Heart left ventricle (tissue), 16 donors: ENCODE measurements around the gene NR3C1. TPM values are rescaled to one million over a fixed set of nuclear protein-coding genes. Genes with fewer than 3 reads are reported as not detected.

Source experiments
- ATAC-seq, 4 donors: fragments of 200-7000 bp; cut with Tn5 transposase; one replicate each; pipeline ENCODE4 v1.9.1; 2020 to 2022; ENCODE audit warnings: moderate library complexity in 4 of 4, mild to moderate bottlenecking in 3 of 4, moderate number of reproducible peaks in 1 of 4
- DNase-seq, 5 donors: peaks; one replicate each; pipeline ENCODE4 v3.0.0-alpha.2; 2020
- H3K27ac ChIP-seq, 12 donors: fragments of 200-600 bp; sonication (generic) in 4 of 12; one replicate each; pipeline versions ENCODE4 v1.5.0 to v1.8.0; 2016 to 2022; ENCODE audit warnings: mild to moderate bottlenecking in 2 of 12
- H3K27me3 ChIP-seq, 9 donors: fragments of 200-600 bp; sonication (generic) in 2 of 9; one replicate each; pipeline versions ENCODE4 v1.5.1 to v1.8.0; 2016 to 2022; ENCODE audit warnings: mild to moderate bottlenecking in 3 of 9
- H3K36me3 ChIP-seq, 9 donors: fragments of 200-600 bp; sonication (generic) in 2 of 9; one replicate each; pipeline versions ENCODE4 v1.5.0 to v1.8.0; 2018 to 2022; ENCODE audit warnings: mild to moderate bottlenecking in 2 of 9
- H3K4me1 ChIP-seq, 12 donors: fragments of 200-600 bp; sonication (generic) in 4 of 12; one replicate each; pipeline versions ENCODE4 v1.5.0 to v1.8.0; 2016 to 2022; ENCODE audit warnings: mild to moderate bottlenecking in 3 of 12
- H3K4me3 ChIP-seq, 12 donors: fragments of 200-600 bp; sonication (generic) in 4 of 12; one replicate each; pipeline versions ENCODE4 v1.5.0 to v1.8.0; 2017 to 2022; ENCODE audit warnings: mild to moderate bottlenecking in 9 of 12, moderate library complexity in 4 of 12
- H3K9me3 ChIP-seq, 12 donors: fragments of 200-600 bp; sonication (generic) in 4 of 12; one replicate each; pipeline versions ENCODE4 v1.5.0 to v1.8.0; 2016 to 2022; ENCODE audit warnings: mild to moderate bottlenecking in 1 of 12
- POLR2A ChIP-seq, 2 donors: fragments of 450-650 bp; IDR thresholded peaks; one replicate each; pipeline ENCODE4 v1.6.1; 2017; ENCODE audit warnings: antibody characterized with exemption in 2 of 2, mild to moderate bottlenecking in 2 of 2, moderate library complexity in 2 of 2
- WGBS, 4 donors: extraction: QIAGEN DNeasy Blood & Tissue Kit in 2 of 4; methylation state at CpG; one replicate each; pipeline versions ENCODE4 v1.1.5 to v1.1.7; 2013 to 2018; 5-methylcytosine and 5-hydroxymethylcytosine counted together
- intact Hi-C, 10 donors: fragments of 100-400 bp; cut with DNase I; formaldehyde crosslinking; loops; one replicate each; pipeline versions ENCODE4 v1.11.1 to v1.14.2; 2022
- polyA plus RNA-seq, 2 donors: library from polyadenylated mRNA; stranded (reverse); fragments of 200-250 nt; gene quantifications; one replicate each; pipeline ENCODE4 v1.2.3, GENCODE V29; 2013
- total RNA-seq, 9 donors: library from RNA; depleted of rRNA in 2 of 9; stranded (reverse); fragments of >200 nt in 2 of 9; fragmentation: NEBNext Ultra II Directional in 3 of 9; extraction: Animal tissue kit (Norgen Biotek cat#: 25700) in 3 of 9; gene quantifications; one replicate each; pipeline versions ENCODE4 v1.1.0 to v1.2.4, GENCODE V29; 2016 to 2023
- TF ChIP-seq, protein P1 (sequence below), 12 donors: fragments of 200-600 bp; sonication (generic) in 4 of 12; IDR thresholded peaks; one replicate each; pipeline versions ENCODE4 v1.5.0 to v1.8.0; 2018 to 2022; ENCODE audit warnings: antibody characterized with exemption in 12 of 12, mild to moderate bottlenecking in 5 of 12
- donor health status: ischemic (EF 13 %, LVEDD 7.1; RV severe dilation, severe dysfunction).
- donor health status: healthy with polysubstance abuse.
- donor health status: DM: no; HTN: yes; CAD: no.
- donor health status: DM: no; HTN: no; CAD: no.
- donor health status: ischemic (EF 25% LVEDD 6.9; RV normal size, moderate dysfunction).
- donor health status: ischemic (EF 25% LVEDD 5.7; RV mildly dilated, moderate dysfunction).
- donor health status: healthy.
- donor health status: DM: yes; HTN: yes; CAD: no.
- donor health status: ischemic (EF 35%, LVEDD 5.7; RV mildly dilated, moderate dysfunction).
- donor health status: nonischemic (EF 11% LVEDD 7.7; RV severe dilation, severe dysfunction).
- donor health status: DM: yes; HTN: yes; CAD: no.
- donor health status: PGD.
- donor health status: ischemic (EF 29% LVEDD 5.4; RV normal size, mild dysfunction).
- donor health status: nonischemic (EF 23%, LVEDD 6.1; RV moderate dilation, normal function).

The NR3C1 gene
- total and polyA plus RNA-seq, 11 donors: 10.4 to 73.7 (median 45.3) TPM

DNA sequence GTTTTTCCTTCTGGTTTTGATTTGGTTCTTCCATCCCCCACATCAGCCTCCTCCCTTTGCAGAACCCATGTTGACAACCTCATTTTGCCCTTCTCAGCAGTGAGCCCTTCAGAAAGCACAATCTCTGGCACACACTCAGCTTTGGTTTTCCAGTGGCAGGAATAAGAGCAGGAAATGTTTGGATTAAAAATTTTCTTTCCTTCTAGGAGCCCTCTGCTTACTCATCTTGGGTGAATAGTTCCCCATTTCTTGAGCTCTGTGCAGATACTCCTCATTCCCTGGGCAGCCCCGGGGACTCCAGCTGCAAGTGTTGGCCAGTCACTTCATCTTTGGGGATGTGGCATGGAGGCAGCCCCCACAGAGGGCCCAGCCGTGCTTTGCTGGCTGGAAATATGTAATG lies 170.5 kb downstream of the NR3C1 start:
- TF ChIP-seq POLR2A (IDR thresholded peaks at IDR 0.05): no peak
- TF ChIP-seq, protein P1, sequence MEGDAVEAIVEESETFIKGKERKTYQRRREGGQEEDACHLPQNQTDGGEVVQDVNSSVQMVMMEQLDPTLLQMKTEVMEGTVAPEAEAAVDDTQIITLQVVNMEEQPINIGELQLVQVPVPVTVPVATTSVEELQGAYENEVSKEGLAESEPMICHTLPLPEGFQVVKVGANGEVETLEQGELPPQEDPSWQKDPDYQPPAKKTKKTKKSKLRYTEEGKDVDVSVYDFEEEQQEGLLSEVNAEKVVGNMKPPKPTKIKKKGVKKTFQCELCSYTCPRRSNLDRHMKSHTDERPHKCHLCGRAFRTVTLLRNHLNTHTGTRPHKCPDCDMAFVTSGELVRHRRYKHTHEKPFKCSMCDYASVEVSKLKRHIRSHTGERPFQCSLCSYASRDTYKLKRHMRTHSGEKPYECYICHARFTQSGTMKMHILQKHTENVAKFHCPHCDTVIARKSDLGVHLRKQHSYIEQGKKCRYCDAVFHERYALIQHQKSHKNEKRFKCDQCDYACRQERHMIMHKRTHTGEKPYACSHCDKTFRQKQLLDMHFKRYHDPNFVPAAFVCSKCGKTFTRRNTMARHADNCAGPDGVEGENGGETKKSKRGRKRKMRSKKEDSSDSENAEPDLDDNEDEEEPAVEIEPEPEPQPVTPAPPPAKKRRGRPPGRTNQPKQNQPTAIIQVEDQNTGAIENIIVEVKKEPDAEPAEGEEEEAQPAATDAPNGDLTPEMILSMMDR (IDR thresholded peaks at IDR 0.05): no peak
- Histone ChIP-seq H3K36me3 (no peaks in the 10 kb centered on the region), H3K9me3 (no peaks in the 10 kb centered on the region), H3K27me3 (no peaks in the 10 kb centered on the region), H3K27ac (no peak overlapping the region), H3K4me1 (peaks cover 0 to 20% (median 11%) of the 10 kb centered on the region in 12 donors), H3K4me3 (no peak overlapping the region)
- no peak for DNase-seq
- 69 to 89% (median 75%) methylated on average over 2 of the region's 2 CpGs for WGBS, 4 donors
- no peak for ATAC-seq
- intact Hi-C loops: no loop called here

DNA sequence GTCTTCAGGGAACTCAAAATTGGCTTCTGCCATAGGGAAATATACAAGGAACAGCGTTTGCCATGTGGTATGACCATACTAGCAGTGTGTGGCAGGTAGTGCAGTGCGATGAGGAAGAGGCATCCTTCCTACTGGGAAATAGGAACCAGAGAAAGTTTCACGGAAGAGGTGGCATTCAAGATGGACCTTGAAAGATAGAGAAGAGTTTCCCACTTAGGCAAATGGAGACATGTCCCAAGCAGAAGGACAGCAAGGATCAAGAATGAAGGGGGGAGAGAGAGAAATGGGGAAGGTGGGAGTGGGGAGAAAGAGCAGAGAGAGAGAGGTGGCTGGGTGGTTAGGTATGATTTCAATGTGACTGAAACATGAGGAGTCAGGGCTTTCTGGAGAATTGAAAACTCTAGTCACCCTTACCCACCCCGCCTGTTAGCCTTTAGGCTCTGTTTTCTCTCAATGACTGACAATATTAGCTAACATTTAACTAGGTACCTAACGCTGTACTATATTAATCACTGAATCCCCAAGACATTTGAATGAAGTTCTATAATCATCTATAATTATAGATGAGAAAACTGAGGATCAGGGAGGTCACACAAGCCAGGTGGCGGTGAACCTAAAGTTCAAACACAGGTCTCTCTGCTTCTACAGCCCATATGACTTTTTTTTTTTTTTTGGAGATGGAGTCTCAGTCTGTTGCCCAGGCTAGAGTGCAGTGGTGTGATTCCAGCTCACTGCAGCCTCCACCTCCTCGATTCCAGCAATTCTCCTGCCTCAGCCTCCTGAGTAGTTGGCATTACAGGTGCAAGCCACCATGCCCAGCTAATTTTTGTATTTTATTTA lies 171.3 kb downstream of the NR3C1 start:
- intact Hi-C loops: no loop called here
- Histone ChIP-seq H3K27me3 (no peaks in the 10 kb centered on the region), H3K4me1 (peaks cover 0 to 22% (median 11%) of the 10 kb centered on the region in 12 donors), H3K36me3 (no peaks in the 10 kb centered on the region), H3K4me3 (no peak overlapping the region), H3K27ac (no peak overlapping the region), H3K9me3 (no peaks in the 10 kb centered on the region)
- WGBS, 4 donors: 95 to 97% (median 95%) methylated on average over 7 of the region's 7 CpGs
- DNase-seq (no peak), ATAC-seq (no peak)
- TF ChIP-seq POLR2A (IDR thresholded peaks at IDR 0.05): no peak

DNA sequence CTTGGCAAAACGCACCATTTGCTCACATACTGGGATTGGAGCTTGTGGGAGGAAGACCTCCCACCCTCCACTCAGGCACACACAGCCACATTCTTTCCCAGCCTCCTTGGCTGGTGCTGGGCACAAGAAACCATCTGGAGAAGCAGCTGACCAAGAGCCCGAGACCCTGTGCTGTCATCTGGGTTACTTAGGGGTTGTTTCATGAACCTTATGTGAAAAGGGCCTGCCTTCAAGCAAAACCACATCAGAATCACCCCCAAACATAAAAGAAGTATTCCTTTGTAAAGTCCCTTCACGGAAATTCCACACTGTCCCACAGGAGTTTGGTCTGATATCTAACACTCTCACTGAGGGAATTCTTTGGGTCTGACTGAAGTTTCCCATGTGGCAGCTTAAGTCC lies 172.1 kb downstream of the NR3C1 start:
- no peaks in the 10 kb centered on the region for H3K27me3 ChIP-seq
- ATAC-seq (no peak), DNase-seq (no peak)
- H3K4me1 ChIP-seq: peaks cover 0 to 25% (median 11%) of the 10 kb centered on the region in 12 donors
- intact Hi-C loops: no loop called here
- no peak overlapping the region for H3K27ac ChIP-seq
- TF ChIP-seq POLR2A (IDR thresholded peaks at IDR 0.05): no peak
- TF ChIP-seq, protein P1 (IDR thresholded peaks at IDR 0.05): no peak
- no peaks in the 10 kb centered on the region for H3K9me3 ChIP-seq
- no peaks in the 10 kb centered on the region for H3K36me3 ChIP-seq
- 48 to 71% (median 67%) methylated on average over 3 of the region's 3 CpGs for WGBS, 4 donors
- H3K4me3 ChIP-seq: no peak overlapping the region

DNA sequence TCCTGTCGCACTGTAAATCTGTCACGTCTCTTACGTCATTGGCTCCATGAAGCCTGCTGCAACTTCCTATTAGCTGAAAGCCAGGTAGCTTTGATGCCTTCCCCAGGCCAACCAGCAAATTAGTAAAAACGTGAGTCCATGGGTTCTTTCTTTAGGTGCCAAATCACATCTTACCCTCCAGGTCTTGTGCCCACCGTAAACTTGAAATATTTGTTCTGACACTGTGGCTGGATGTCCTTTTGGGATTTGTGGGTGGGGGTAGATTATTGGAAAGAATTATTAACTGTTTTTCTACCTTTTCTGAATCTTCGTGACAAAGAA lies 172.8 kb downstream of the NR3C1 start:
- ATAC-seq: no peak
- intact Hi-C loops: no loop called here
- DNase-seq: no peak
- no peak for TF ChIP-seq POLR2A (IDR thresholded peaks at IDR 0.05)
- TF ChIP-seq, protein P1 (IDR thresholded peaks at IDR 0.05): no peak
- H3K4me3 ChIP-seq: no peak overlapping the region
- 82 to 89% (median 87%) methylated on average over 6 of the region's 6 CpGs for WGBS, 4 donors
- H3K36me3 ChIP-seq: no peaks in the 10 kb centered on the region
- H3K4me1 ChIP-seq: peaks cover 0 to 25% (median 11%) of the 10 kb centered on the region in 12 donors
- no peak overlapping the region for H3K27ac ChIP-seq
- H3K27me3 ChIP-seq: no peaks in the 10 kb centered on the region
- H3K9me3 ChIP-seq: no peaks in the 10 kb centered on the region
